CD4-positive, alpha-beta T cell treated with Interleukin-17A for 4 hours (primary cell): Measurements from ENCODE around the gene HEBP2.
"Not testable (repeated sequence)": the region's sequence is repeated elsewhere in the genome, so short reads cannot be mapped to it uniquely, and the experiment has no call there.

Experiments
- DNase-seq: peaks from one replicate; pipeline ENCODE4 v3.0.0-alpha.2; 2020; ENCODE audit warnings: mixed read lengths

The HEBP2 gene, protein sequence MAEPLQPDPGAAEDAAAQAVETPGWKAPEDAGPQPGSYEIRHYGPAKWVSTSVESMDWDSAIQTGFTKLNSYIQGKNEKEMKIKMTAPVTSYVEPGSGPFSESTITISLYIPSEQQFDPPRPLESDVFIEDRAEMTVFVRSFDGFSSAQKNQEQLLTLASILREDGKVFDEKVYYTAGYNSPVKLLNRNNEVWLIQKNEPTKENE

DNA sequence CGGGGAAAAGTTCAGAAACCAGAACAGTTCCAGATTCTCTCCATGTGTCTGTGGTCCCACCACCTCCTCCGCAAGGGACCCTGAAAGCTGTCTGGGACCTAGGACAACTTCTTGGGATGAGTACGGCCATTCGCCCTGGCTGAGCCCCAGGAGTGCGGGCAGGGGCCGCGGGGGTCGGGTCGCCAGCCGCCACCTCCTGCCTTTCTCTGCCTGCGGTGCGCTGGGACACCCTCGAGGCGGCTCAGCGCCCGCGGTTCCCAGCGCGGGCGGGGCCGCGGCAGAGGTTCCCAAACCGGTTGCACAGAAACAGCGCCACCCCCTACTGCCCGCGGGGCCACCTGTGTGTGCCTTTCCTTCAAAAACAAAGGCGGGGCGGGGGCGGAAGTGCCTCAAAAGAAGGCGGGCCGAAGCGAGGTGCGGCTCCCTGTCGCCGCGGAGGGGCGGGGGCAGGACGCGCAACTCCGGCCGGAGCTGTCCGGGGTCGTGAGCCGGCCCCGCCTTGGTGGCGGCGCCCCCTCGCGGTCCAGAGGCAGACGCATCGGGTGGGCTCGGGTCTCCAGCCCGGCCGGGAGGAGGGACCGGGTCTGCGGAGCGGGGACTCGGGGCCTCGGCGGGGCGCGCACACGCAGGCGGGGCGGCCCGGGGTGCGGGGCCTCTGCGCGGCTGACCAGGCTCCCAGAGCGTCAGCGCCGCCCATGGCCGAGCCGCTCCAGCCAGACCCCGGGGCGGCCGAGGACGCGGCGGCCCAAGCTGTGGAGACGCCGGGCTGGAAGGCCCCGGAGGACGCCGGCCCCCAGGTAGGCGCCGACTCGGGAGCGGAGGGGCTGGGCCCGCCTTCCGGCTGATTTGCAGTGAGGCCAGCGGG, at the start of gene HEBP2:
Gene HEBP2 (plus strand): TSS at position 423 of the 865 bp plus-strand sequence. CDS start 273 bp downstream, at position 696.
- DNase-seq = peak; percentile 96

DNA sequence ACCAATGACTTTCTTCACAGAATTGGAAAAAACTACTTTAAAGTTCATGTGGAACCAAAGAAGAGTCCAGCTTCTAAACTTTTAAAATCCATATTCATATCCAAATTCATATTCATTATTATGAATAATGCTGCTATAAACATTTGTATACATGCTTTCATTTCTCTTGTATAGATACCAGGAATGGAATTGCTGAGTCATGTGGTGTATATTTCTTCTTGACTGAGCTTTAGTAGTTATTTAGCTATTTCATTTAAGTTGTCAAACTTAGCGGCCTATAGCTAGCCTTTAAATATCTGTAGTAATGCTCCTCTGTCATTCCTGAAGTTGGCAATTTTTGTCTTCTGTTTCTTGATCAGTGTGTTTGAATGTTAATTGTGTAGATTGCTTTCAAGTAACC, 46.1 kb upstream of the HEBP2 start:
- no peak for DNase-seq

DNA sequence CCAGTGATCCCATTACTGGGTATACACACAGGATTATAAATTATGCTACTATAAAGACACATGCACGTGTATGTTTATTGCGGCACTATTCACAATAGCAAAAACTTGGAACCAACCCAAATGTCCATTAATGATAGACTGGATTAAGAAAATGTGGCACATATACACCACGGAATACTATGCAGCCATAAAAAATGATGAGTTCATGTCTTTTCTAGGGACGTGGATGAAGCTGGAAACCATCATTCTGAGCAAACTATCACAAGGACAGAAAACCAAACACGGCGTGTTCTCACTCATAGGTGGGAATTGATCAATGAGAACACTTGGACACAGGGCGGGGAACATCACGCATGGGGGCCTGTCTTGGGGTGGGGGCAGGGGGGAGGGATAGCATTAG, 35.3 kb upstream of the HEBP2 start:
- not testable (repeated sequence) for DNase-seq

DNA sequence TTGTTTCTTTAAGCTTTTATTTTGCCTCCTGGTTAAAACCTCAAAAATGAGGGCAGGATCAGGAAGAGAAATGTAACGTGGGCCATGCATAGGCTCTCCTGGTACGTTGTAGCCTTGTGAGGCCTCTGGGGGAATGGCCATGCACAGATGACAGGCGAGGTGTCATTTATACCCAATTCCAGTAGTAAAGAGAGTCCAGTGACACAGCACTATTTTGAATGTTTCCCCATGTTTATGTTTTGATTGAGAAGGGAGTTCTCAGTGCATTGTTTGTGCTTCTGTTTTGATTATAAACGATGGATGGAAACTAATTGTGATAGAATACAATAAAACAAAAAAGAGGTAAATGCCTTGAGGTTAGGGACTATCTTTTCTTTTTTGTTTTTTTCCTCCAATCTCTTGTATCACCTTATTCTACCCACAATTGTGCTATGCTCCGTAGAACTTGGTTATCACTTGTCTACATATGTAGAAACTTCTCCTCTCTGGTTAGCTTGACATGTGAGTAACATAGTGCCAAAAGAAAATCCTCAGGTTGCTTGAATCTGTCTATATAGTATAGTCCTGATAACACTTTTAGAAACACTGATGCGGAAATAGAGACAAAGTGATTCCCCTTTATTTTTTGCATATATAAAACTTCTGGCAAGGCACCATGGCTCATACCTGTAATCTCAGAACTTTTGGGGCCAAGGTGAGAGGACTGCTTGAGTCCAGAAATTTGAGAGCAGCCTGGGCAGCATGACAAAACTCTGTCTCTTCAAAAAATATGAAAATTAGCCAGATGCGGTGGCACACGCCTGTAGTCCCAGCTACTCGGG, 33.2 kb upstream of the HEBP2 start:
- DNase-seq = no peak

DNA sequence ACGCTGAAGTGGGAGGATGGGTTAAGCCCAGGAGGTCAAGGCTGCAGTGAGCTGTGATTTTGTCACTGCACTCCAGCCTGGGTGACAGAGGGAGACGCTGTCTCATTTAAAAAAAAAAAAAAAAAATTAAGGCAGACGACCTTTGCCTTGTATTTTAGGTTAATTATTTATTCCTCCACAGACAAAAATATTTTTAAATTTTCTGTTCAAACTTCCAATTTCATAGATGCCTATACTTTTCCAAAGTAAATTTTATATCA, 32.6 kb upstream of the HEBP2 start:
- no peak for DNase-seq

DNA sequence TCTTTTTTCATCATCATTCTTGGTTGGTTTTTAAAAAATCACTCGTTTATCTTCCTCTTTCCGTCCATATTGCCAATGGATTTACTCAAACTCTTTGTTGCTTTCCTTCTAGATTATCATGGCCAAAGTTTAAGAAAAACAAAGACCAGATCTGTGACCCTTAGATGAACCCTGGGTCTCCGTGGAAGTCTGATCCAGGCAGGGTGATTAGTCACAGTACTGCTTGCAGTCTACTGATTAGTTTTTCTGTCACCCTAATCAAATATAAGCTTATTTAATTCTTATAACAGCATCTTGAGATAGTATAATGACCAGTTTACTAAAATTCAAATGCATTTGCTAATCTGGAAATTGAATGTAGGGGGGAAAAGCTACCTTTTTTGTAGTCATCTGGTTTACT, 32.3 kb upstream of the HEBP2 start:
- DNase-seq = no peak

DNA sequence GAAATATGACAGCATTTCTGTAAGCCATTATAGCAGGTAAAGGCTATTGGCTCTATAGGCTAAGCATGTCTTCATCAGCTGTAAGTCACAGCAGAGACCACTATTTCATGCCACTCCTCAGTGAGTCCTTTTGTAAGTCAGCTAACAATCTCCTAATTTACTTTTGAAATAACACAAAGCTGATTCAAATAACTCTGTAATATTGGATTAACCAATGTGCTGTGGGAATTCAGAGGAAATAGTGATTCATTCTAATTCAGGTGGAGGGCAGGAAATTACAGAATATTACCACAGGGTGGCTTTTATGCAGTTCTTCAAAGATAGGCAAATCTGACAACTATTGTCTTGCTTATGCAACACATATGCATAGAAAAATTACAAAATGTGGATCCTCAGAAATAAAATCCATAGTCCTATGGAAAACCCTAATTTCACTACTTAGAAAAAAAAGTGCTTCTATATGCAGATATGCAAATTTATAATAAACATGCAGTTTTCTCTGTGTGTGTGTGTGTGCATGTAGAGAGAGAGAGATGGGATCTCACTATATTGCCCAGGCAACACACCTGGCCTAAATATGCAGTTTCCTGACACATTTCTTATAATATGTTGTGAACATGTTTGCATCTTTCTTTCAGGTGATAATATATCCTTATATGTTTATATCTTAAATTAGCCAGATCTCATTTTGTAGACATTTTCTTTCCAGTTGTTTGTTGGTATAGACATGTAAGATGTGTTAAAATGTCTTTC, 31.1 kb upstream of the HEBP2 start:
- DNase-seq = no peak

DNA sequence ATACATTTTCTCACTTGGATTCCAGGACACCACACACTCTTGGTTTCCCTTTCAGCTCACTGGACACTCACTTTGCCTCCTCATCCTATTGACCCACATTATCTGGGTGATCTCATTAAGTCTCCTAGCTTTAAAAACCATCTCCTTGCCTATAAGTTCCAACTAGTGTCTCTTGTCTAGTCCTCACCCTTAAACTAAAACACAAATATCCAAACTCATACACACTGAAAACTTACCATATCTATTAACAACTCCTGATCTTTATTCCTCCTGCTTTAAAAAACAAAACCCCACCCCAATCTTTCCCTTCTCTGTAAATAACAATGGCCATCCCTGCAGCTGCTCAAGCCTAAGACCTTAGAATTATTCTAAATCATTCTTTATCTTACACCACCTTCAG, 29.8 kb upstream of the HEBP2 start:
- no peak for DNase-seq

DNA sequence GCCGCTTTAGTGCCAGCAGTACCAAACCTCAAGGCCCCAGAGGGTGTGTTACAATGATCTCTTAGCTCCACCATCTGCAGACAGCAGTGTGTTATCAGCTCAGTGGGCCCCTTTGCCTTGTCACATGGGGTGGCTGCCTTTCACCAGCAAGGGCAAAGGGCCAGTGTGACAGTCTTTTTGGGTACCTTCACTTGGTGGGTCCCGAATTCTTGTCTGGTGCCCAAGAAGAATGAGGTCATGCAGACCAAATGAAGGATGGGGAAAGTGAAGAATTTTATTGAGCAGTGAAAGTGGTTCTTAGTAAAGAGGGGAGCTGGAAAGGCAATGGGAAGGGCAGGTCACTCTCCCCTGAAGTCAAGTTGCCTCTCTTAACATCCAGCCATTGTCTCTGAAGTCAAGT, 29.2 kb upstream of the HEBP2 start:
- DNase-seq = no peak

DNA sequence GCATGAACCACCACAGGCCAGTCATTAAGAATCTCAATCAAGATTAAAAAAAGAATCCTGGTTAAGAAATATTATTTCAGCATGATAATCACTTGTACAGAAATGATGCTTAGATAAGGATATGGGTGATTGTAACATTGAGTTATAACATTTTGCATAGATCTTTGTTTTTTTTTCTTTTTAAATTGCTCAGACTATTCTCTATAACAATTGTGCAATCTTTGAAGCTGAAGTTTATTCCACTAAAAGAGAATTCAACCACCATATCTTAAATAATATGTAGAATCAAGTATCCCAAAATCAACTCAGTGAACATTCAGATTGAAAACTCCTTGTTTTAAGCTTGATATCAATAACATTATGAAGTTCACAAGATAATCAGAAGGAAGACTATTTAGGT, 27.0 kb upstream of the HEBP2 start:
- no peak for DNase-seq

DNA sequence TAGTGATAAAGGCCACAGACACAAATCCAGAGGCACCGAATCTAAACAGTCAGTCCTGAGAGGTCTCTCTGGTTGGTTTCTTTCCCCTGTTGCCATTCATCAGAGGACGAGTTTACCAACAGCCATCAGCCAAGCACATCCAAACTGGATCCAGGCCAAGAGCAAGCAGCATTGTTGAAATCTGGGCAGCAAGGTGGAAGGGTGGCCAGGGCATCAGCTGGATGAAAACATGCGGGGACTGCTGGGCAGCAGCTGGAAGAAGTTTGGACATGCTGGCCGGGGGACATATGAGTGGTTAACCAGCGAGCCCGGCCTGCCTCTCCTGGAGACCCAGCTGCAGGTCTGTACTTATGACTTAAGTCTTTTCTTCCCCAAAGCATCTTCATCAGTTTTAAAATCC, 26.2 kb upstream of the HEBP2 start, which contains the start of gene SMIM28:
Gene SMIM28 (plus strand): TSS at position 62 of the 400 bp plus-strand sequence. CDS start 168 bp downstream, at position 230.
- DNase-seq = no peak

DNA sequence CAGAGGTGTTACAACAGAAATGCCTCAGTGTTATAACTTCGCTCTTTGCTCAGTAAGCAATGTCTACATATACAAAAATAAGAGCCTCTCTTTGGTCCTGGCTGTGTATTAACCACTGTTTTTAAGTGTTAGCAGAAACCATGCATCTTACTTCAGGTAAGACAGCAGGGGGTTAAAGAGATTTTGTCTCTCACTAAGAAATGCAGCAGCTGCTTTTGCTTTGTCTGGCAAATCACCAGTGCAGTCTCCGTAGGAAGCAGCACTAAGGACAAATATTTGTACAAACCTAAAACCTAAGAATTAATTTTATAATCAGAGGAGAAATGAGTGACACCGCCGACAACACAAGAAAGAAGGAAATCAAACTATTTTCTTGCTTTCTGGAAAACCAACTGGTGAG, 25.6 kb upstream of the HEBP2 start:
- DNase-seq = no peak

DNA sequence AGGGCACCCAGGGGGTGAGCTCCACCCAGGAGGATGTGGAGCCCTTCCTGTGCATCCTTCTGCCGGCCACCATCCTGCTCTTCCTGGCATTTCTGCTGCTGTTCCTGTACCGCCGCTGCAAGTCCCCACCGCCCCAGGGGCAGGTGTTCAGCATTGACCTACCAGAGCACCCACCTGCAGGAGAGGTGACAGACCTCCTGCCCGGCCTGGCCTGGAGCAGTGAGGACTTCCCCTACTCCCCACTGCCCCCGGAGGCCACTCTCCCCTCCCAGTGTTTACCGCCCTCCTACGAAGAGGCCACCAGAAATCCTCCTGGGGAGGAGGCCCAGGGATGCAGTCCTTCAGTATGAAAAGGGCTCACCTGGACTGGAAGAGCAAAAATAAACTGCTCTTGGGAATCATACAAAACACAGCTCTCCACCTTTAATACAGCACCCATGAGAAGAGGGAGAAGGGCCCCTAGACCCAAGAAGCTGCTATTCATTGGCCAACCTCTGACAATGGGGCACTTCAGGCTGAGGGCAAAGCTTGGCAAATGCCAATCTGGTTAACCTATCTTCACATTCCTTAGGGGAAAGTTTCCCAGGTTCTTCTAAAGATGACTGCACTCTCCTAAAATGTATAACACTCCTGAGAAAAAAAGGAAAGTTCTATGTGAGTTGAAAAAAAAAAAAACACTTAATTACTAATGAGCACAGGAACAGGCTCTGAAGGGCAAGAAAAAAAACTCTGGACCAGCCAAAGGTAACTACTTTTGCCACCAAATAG, 21.3 kb upstream of the HEBP2 start:
- no peak for DNase-seq

DNA sequence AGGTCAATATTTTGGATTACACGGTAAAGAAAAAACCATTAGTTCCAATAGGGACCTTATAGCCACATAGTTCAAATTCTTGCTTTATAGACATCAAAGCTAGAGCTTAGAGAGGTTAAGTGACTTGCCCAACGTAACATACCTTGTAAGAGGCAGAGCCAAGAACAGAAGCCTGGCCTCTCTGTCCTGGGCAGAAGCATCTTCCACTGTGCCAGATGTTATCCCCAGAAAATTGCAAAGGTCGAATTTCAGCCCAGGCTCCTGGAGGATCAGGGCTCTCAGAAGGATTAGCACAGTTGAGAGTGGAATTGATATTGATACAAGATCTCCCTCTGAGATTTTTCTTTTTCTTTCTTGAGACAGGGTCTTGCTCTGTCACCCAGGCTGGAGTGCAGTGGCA, 20.2 kb upstream of the HEBP2 start:
- DNase-seq = no peak

DNA sequence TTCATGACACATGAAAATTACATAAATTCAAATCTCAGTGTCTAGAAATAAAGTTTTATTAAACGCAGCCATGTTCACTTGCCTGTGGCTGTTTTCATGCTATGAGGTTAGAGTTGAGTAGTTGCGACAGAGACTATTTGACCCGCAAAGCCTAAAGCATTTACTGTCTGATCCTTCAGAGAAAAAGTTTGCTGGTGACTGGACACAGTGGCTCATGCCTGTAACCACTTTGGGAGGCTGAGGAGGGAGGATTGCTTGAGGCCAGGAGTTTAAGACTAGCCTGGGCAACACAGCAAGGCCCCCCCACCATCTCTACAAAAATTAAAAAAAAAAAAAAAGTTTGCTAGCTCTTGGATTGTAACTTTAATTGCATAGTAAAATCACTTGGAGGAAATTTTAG, 17.1 kb upstream of the HEBP2 start:
- no peak for DNase-seq

DNA sequence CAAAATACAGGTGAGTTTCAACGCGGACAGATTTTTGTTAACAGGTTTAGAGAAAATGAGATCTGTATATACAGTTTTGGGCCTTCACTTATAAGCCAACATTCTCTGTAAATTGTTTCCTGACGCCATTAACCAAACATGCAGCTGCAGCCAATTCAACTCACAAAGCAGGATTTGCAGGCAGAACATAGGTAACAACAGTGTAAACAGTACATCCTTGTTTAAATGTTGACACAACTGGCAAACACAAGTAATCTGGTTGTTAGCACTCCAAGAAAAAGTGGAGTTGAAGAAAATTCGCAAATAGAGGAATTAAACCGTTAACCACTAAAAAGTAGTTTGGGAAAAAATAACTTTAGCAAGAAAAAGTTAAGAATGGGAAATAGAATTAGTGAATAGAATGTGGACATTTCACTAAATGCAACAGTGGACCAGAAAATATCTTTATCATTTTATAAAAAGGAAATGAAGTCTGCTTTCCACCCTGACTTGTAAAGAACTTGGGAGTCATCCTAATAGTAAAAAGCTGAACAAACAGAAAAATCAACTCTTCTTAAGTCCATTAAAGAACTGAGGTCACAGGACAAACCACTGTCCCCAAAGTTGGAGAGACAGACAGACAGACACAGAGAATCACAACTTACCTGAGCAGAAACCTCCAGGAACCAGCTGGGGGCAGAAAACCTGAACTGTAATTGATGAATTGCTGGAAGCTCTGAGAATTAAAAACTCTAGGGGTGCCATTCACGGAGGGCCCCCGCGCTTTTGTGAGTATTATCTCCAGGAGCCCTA, 16.2 kb upstream of the HEBP2 start:
- DNase-seq = no peak

DNA sequence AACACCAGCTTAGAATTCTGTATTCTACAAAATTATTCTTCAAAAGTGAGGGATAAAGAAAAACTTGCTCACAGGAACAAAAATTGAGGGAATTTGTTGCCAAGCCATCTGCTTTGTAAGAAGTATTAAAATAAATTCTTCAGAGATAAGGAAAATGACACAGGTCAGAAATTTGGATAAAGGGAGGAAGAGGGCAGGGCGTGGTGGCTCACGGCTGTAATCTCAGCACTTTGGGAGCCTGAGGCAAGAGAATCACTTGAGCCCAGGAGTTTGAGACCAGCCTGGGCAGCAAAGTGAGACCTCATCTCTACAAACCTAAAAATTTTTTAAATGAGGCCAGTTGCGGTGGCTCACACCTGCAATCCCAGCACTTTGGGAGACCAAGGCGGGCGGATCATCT, 14.5 kb upstream of the HEBP2 start:
- DNase-seq = no peak

DNA sequence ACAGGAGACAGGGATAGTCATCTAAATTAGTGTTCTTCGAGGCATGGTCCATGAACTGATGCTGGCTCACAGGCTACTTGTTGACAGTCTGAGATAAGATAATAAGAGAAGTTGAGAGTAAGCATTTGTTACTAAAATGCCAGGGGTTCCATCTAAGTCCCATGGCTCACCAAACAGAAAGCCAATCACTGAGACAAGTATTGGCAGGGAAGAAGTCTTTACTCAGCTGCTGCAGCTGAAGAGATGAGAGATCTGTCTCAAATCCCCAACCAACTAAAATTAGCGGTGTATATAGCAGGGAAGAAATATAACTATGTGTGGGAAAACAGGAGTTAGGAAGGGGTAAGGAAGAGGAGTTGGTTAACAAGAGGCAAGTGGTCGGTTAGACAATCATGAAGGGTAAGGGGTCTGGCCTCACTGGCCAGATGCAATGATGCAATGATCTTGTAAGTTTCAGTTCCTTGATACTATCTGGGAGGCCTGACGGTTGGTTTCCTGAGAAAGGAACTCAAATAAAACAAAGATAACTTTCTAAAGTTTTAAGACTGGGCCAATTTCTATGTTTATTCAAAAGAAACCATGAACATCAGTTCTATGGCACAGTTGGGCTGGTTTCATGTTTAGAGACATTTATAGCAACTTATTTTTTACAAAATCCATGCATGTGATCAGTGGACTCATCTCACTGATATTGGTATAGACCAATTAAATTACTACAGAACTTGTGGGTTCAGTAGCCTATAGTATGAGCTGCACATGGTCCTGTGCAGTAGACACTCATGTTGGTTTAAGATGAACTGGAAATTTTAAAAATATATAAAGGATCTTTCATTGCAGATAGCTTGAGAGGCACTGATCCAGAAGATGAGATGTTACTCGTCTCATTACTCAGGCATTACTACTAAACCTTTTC, 9.9 kb upstream of the HEBP2 start:
- DNase-seq = no peak

DNA sequence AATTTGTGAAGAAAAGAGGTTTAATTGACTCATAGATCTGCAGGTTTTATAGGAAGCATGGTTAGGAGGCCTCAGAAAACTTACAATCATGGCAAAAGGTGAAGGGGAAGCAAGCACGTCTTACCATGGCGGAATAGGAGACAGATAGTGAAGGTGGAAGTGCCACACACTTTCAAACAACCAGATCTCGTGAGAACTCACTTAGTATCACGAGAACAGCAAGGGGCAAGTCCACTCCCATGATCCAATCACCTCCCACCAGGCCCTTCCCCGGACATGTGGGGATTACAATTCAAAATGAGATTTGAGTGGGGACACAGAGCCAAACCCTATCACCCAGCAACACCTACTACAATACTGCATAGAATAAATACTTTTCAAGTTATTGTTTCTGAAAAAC, 7.3 kb upstream of the HEBP2 start:
- no peak for DNase-seq
